OCI-LY1 (cell line): Measurements from ENCODE around the gene TFG.

Experiments used
- H2AFZ ChIP-seq: fragments of 200-600 bp; sonication (generic), shearing (Covaris generic); 2 replicates; pipeline ENCODE4 v1.6.0; 2014; ENCODE audit warnings: antibody characterized with exemption, mild to moderate bottlenecking, low read length
- H3F3A ChIP-seq: fragments of 200-600 bp; sonication (generic), shearing (Covaris generic); 2 replicates; pipeline ENCODE4 v1.6.0; 2014; ENCODE audit warnings: mild to moderate bottlenecking, antibody characterized with exemption, low read length, moderate library complexity; ENCODE audit not compliant: insufficient read depth
- H3K27ac ChIP-seq: fragments of 200-600 bp; sonication (generic); 2 replicates; pipeline ENCODE4 v1.5.1; 2014; ENCODE audit warnings: low read length, mixed run types, mild to moderate bottlenecking, low read depth; ENCODE audit not compliant: poor library complexity, severe bottlenecking
- H3K27me3 ChIP-seq: fragments of 200-600 bp; sonication (generic); 2 replicates; pipeline ENCODE4 v1.6.0; 2014; ENCODE audit warnings: antibody characterized with exemption, mild to moderate bottlenecking, low read length, moderate library complexity; ENCODE audit not compliant: insufficient read depth
- H3K36me3 ChIP-seq: fragments of 200-600 bp; sonication (generic); 2 replicates; pipeline ENCODE4 v1.6.1; 2014; ENCODE audit warnings: mild to moderate bottlenecking, antibody characterized with exemption, low read length, moderate library complexity, mixed read lengths; ENCODE audit not compliant: insufficient read depth
- H3K4me1 ChIP-seq: fragments of 200-600 bp; sonication (generic); 2 replicates; pipeline ENCODE4 v1.5.1; 2014; ENCODE audit warnings: mild to moderate bottlenecking, low read length, moderate library complexity; ENCODE audit not compliant: insufficient read depth, severe bottlenecking
- H3K4me2 ChIP-seq: fragments of 200-600 bp; sonication (generic), shearing (Covaris generic); 2 replicates; pipeline ENCODE4 v1.6.1; 2014; ENCODE audit warnings: low read length
- H3K4me3 ChIP-seq: fragments of 200-600 bp; sonication (generic); 2 replicates; pipeline ENCODE4 v1.5.1; 2014; ENCODE audit warnings: low read length, low read depth, mild to moderate bottlenecking, mixed read lengths; ENCODE audit not compliant: poor library complexity, severe bottlenecking
- H3K79me2 ChIP-seq: fragments of 200-600 bp; shearing (Covaris generic); 2 replicates; pipeline ENCODE4 v1.6.1; 2016; ENCODE audit warnings: mixed run types, low read length, mixed read lengths; ENCODE audit not compliant: insufficient read depth
- H3K9ac ChIP-seq: fragments of 200-600 bp; sonication (generic), shearing (Covaris generic); 2 replicates; pipeline ENCODE4 v1.6.1; 2014; ENCODE audit warnings: mild to moderate bottlenecking, low read length, mixed read lengths
- H3K9me2 ChIP-seq: fragments of 200-600 bp; sonication (generic), shearing (Covaris generic); 2 replicates; pipeline ENCODE4 v1.6.1; 2014; ENCODE audit warnings: low read depth, mild to moderate bottlenecking, low read length, mixed read lengths
- H3K9me3 ChIP-seq: fragments of 200-600 bp; shearing (Covaris generic); 2 replicates; pipeline ENCODE4 v1.6.1; 2014; ENCODE audit warnings: low read length, mixed read lengths
- H4K20me1 ChIP-seq: fragments of 200-600 bp; sonication (generic), shearing (Covaris generic); 2 replicates; pipeline ENCODE4 v1.6.0; 2016; ENCODE audit warnings: mild to moderate bottlenecking, low read length; ENCODE audit not compliant: insufficient read depth
- EZH2 ChIP-seq: fragments of 200-600 bp; sonication (generic), shearing (Covaris generic); IDR thresholded peaks from 2 replicates; pipeline ENCODE4 v1.8.0; 2017; ENCODE audit warnings: borderline replicate concordance, mixed run types, mild to moderate bottlenecking, antibody characterized with exemption, low read length, moderate library complexity, mixed read lengths
- TF ChIP-seq, protein P1 (sequence below): fragments of 200-600 bp; sonication (generic), shearing (Covaris generic); IDR thresholded peaks from 2 replicates; pipeline ENCODE4 v1.5.1; 2017; ENCODE audit warnings: mild to moderate bottlenecking, antibody characterized with exemption, low read length, moderate library complexity, mixed read lengths

The TFG gene

DNA sequence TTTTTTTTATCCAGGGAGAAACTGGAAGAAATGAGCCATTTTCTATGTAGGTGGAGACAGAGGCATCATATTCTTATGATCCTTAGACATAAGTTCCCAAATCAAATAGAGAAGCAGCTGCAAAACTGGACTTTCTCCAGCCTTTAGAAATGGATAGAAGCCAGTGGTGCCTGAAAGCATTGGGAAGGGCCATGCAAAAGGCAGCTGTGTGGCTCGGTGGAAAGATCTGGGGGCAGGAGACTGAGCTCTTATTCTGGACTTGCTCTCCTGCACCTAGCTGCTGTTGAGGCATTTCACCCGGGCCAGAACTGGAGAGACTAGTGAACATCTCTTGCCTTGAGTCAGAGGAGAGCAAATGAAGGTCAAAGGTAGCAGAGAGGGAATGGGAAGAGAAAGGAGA, 73.1 kb downstream of the TFG start:
- no peak overlapping the region for H3K4me2 ChIP-seq

GRCh38 chr3:100782906-100783305, 73.6 kb downstream of the TFG start:
- no peak overlapping the region for H3K4me3 ChIP-seq
- H3K27ac ChIP-seq = no peak overlapping the region
- H3K9me3 ChIP-seq = no peaks in the 10 kb centered on the region; the same call in 1 of the 2 replicates
- no peaks in the 10 kb centered on the region for H4K20me1 ChIP-seq
- H3K36me3 ChIP-seq = no peaks in the 10 kb centered on the region
- H2AFZ ChIP-seq = no peak overlapping the region
- no peaks in the 10 kb centered on the region for H3K9me2 ChIP-seq
- no peak overlapping the region for H3K4me2 ChIP-seq
- no peaks in the 10 kb centered on the region for H3K79me2 ChIP-seq
- no peak overlapping the region for H3K9ac ChIP-seq
- no peaks in the 10 kb centered on the region for H3K4me1 ChIP-seq
- H3F3A ChIP-seq = no peaks in the 10 kb centered on the region
- H3K27me3 ChIP-seq = no peaks in the 10 kb centered on the region
- no peak for TF ChIP-seq EZH2
- TF ChIP-seq, protein P1, sequence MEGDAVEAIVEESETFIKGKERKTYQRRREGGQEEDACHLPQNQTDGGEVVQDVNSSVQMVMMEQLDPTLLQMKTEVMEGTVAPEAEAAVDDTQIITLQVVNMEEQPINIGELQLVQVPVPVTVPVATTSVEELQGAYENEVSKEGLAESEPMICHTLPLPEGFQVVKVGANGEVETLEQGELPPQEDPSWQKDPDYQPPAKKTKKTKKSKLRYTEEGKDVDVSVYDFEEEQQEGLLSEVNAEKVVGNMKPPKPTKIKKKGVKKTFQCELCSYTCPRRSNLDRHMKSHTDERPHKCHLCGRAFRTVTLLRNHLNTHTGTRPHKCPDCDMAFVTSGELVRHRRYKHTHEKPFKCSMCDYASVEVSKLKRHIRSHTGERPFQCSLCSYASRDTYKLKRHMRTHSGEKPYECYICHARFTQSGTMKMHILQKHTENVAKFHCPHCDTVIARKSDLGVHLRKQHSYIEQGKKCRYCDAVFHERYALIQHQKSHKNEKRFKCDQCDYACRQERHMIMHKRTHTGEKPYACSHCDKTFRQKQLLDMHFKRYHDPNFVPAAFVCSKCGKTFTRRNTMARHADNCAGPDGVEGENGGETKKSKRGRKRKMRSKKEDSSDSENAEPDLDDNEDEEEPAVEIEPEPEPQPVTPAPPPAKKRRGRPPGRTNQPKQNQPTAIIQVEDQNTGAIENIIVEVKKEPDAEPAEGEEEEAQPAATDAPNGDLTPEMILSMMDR = no peak

More for the DNA sequence above, 73.1 kb downstream of the TFG start:
- Histone ChIP-seq H3K27me3 (no peaks in the 10 kb centered on the region), H3F3A (no peaks in the 10 kb centered on the region), H2AFZ (no peak overlapping the region), H3K4me3 (no peak overlapping the region), H4K20me1 (no peaks in the 10 kb centered on the region), H3K9me3 (no peaks in the 10 kb centered on the region; the same call in 1 of the 2 replicates), H3K9me2 (no peaks in the 10 kb centered on the region), H3K9ac (no peak overlapping the region), H3K27ac (no peak overlapping the region), H3K79me2 (no peaks in the 10 kb centered on the region), H3K4me1 (no peaks in the 10 kb centered on the region), H3K36me3 (no peaks in the 10 kb centered on the region)
- TF ChIP-seq, protein P1 = no peak
- TF ChIP-seq EZH2 = no peak

- H2AFZ ChIP-seq = no peak overlapping the region
- no peaks in the 10 kb centered on the region; the same call in 1 of the 2 replicates for H3K9me3 ChIP-seq
- no peaks in the 10 kb centered on the region for H3F3A ChIP-seq
- H3K4me1 ChIP-seq = no peaks in the 10 kb centered on the region
- H3K9me2 ChIP-seq = no peaks in the 10 kb centered on the region
- no peaks in the 10 kb centered on the region for H3K36me3 ChIP-seq
- TF ChIP-seq EZH2 = no peak
- TF ChIP-seq, protein P1 = no peak
- no peaks in the 10 kb centered on the region for H3K27me3 ChIP-seq
- no peak overlapping the region for H3K4me3 ChIP-seq
- no peaks in the 10 kb centered on the region for H4K20me1 ChIP-seq
- H3K9ac ChIP-seq = no peak overlapping the region
- no peaks in the 10 kb centered on the region for H3K79me2 ChIP-seq
- H3K27ac ChIP-seq = no peak overlapping the region
- no peak overlapping the region for H3K4me2 ChIP-seq
Measured at GRCh38 chr3:100783619-100784018, 74.3 kb downstream of the TFG start.
